Epidermal melanocyte (primary cell): ENCODE results near the gene FSIP1.

Source experiments
- DNase-seq: peaks from one replicate; pipeline ENCODE4 v3.0.0; 2011; ENCODE audit warnings: low spot score; ENCODE audit not compliant: insufficient read length

The FSIP1 gene

DNA sequence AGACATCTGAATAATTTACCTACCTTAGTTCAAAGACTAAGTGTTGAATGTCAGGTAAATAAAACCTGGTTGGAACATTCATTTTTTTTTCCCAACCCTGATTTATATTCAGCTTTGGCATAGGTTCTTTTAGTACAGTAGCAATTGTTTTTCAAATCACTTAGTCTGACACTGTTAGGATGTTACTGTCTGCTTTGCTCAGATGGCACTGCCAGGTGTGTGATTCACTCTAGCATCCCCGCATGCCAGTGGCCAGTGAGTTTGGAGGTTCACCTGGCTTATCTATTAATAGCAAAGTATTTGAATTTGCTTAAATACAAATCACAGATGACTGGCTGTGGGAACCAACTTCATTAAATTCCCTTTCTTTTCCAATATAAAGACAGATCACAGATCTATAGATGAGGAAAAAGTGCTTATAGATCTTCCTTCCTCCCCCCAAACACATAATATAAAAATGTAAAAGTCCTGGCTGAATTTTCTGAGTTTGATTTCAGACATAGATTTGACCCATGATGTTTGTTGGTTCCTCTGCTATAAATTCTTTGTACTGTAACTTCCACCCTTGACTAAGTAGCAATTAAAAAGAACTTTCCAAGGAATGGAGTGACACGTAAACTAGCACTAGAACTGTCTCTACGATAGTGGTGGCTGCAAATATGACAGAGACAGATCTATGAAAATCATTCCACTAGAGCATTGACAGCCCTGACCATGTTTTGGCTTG is 197.8 kb downstream of the FSIP1 start:
- no peak for DNase-seq

DNA sequence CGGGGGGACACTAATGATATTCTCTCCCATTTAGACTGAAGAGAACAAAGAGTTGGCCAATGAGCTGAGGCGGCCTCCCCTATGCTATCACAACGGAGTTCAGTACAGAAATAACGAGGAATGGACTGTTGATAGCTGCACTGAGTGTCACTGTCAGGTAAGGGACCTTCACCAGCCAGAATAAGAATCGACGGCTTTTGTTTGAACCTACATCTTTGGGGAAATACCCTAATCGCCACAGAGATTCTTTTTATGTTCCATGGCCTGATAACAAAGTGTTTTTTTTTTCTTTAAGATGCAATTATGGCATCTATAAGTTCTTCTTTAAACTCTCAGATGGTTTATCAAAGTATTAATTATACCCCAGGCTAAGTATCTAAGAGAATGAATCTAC is 198.4 kb downstream of the FSIP1 start:
- DNase-seq = no peak

DNA sequence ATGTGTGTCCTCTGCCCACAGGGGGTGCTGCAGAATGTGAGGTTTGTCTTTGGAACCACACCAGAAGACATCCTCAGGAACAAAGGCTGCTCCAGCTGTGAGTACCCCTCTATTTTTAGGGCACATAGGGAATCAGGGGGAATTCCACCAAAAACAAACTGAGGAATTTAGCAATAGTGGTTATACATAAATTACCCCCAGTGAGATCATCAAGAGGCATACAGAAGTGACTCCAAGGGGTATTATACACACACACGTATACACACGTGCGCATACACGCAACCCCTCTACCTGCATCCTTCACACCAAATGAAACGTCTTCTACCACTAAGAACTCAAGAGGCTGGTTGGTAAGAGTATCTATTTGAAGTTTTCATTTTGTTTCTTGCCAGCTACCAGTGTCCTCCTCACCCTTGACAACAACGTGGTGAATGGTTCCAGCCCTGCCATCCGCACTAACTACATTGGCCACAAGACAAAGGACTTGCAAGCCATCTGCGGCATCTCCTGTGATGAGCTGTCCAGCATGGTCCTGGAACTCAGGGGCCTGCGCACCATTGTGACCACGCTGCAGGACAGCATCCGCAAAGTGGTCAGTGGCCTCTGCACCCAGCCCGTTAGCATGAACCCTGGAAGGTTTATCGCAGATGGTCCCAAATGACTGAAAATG is 198.9 kb downstream of the FSIP1 start:
- DNase-seq = no peak

DNA sequence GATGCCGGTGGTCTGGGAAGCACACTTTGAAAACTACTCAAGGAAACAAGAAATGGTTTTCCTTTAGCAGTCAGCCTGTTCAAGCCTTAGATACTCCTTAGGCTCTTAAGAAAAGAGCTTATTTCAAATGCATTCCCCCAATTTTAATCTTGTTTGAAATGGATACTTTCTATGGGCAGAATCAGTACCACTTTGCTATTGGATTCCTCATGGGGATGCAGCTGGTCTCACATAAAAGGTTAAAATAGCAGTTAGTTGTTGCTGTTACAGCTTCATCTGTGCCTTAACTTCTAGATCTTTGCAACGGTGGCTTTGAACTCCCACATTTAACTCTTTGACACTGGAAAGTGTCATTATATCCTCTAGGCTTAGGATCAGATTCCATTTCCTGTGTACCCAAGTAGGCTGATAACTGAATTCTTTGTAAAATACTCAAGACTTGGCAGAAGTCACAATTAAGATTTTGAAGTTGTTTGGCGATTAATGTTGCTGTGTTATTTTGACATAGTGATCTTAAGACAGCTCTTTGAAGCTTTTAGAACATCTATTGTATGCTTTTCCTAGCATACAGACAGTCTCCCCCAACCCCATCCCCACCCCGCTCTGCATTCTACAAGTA is 199.6 kb downstream of the FSIP1 start:
- DNase-seq = no peak

DNA sequence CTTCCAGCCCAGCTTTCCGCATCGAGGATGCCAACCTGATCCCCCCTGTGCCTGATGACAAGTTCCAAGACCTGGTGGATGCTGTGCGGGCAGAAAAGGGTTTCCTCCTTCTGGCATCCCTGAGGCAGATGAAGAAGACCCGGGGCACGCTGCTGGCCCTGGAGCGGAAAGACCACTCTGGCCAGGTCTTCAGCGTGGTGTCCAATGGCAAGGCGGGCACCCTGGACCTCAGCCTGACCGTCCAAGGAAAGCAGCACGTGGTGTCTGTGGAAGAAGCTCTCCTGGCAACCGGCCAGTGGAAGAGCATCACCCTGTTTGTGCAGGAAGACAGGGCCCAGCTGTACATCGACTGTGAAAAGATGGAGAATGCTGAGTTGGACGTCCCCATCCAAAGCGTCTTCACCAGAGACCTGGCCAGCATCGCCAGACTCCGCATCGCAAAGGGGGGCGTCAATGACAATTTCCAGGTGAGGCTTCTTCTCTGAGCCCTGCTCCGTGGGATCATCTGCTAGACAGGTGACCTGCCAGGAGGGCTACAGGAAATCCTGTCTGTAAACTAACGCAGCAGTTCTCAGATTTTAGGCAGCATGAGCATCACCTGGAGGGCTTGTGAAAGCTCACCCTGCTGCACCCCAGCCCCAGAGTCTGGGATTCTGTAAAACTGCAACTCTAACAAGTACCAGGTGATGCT is 200.2 kb downstream of the FSIP1 start:
- DNase-seq = no peak

DNA sequence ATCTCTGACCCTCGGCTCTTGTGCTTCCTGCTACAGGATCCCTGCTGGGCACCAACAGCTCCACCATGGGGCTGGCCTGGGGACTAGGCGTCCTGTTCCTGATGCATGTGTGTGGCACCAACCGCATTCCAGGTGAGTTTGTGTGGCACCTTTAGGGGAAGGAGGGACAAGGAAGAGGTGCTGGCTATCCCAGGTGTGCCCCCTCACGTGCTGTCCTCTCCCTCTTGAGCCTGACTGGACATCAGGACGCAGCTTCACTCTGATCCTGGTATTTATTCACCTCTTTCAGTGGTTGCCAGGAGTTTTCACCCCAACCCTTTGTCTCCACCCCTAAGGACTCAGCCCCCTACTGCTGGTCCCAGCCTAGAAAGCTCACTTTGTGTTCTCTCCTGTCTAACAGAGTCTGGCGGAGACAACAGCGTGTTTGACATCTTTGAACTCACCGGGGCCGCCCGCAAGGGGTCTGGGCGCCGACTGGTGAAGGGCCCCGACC is 200.8 kb downstream of the FSIP1 start:
- DNase-seq = no peak

DNA sequence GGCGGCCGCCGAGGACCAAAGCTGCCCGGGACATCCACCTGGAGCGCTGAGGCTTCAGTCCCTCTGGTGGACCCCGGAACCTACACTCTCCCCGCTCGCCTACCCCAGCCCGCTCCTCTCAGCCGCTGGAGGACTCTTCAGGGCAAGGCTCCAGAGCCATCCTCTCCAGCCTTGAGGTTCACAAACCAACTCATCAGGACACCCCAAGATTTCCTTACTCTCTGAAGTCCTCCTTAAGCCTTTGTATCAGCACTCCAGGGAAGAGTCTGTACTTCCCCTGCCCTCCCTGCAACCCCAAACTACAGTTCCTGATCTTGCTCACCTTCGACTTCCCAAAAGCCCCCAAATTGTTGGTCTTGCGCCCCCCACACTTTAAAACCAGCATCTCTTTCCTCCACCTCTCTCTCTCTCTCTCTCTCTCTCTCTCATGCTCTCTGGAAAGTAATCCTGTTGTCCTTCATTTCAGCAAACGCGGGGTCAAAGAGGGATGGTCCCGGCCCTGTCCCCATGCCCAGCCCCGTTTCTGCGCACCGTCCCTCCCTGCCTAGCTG is 201.3 kb downstream of the FSIP1 start:
- no peak for DNase-seq

DNA sequence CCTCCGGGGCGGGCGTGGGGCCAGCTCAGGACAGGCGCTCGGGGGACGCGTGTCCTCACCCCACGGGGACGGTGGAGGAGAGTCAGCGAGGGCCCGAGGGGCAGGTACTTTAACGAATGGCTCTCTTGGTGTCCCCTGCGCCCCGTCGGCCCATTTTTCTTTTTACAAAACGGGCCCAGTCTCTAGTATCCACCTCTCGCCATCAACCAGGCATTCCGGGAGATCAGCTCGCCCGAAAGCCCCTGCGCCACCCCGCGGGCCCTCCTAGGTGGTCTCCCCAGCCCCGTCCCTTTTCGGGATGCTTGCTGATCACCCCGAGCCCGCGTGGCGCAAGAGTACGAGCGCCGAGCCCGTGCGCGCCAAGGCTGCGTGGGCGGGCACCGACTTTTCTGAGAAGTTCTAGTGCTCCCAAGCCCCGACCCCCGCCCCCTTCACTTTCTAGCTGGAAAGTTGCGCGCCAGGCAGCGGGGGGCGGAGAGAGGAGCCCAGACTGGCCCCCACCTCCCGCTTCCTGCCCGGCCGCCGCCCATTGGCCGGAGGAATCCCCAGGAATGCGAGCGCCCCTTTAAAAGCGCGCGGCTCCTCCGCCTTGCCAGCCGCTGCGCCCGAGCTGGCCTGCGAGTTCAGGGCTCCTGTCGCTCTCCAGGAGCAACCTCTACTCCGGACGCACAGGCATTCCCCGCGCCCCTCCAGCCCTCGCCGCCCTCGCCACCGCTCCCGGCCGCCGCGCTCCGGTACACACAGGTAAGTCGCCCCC is 202.0 kb downstream of the FSIP1 start, which contains the start of gene THBS1:
Gene THBS1, plus strand, starts transcription at position 595 of the 757 bp plus-strand sequence. CDS start 779 bp downstream, outside the sequence.
- peak; percentile 53 for DNase-seq

DNA sequence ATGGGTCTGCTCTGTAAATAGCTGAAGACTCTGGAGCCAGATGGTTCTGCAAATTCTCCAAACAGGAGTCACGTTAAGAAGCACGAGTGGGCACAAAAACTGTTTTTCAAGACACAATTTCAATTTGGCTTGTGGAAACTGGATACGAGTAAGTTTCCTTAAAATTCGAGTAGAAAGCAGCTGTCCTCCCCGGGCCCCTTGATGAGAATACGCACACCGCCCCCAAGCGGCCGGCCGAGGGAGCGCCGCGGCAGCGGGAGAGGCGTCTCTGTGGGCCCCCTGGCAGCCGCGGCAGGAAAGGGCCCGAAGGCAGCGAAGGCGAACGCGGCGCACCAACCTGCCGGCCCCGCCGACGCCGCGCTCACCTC is 202.5 kb downstream of the FSIP1 start:
- DNase-seq = peak; percentile 64

DNA sequence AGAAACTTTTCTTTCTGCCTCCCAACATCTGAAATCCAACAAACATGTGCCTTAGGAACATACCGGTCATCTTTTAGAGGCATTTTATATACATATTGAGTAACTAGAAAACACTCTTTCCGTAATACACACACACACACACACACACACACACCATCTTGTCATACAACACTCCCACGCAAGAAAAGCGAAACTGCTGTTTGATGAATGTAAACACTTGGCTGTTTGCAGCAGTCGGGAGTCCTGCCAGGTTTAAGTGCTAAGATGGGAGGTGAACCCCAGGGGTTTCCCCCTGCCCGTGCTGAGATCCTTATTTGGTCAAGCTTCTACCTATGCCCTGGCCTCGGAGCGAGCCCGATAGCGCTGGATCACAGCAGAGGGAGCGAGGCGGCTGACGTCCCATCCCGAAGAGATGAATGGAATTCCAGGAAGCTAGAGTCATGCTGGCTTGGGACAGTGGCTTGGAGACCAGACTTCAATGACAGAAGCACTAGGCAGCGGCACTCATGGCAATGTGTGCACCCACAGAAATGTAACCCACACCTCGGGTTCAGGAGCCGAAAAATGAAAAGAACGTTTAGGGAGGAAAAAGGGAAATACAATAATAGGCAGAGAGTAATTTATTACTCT is 203.0 kb downstream of the FSIP1 start:
- peak; percentile 58 for DNase-seq

DNA sequence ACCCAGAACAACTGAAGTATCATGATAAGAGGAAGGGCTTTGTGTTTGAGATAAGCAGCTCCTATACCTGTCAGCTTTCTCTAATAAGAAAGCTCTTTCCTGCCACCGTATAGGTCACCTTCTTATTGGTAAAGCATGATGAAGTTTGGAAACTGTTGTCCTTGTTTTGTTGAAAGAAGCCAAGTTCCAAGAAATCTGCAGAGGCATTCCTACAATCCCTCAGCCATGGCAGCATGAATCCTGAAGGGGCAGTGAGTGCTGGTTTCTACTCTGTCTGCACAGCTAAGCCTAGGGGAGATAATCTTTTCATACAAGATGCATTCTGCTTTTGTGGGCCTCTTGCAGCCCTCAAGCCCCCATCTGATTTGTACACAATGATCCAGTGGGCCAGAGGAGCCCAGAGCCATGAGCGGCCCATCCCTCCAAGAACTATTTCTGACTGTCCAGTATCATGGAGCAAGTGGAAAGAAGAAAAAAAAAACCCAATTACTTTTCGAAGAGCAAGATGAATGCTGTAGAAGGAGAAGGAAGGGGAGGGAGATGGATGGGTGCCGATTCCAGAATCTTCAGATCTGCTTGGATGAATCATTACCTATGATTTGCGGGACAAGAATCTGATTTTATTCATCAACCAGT is 203.7 kb downstream of the FSIP1 start:
- DNase-seq = no peak

DNA sequence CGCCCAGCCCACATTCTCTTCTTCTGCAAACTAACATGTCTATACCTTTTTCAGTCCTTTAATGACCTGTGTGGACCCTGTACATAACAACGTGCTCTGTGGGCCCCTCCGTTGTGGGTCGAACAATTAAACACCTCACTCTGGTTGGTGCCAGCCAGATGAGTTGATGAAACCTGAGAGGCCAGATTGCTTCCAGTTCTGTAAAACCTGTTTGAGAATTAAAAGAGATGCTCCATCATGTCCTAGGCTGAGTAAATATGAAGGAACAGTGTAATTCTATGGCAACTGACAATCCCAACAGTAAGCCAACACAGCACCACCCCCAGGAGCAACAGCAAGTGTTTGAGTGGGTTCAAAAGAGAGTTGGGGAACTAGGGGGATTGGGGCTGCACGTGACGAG is 207.5 kb downstream of the FSIP1 start:
- DNase-seq = no peak

DNA sequence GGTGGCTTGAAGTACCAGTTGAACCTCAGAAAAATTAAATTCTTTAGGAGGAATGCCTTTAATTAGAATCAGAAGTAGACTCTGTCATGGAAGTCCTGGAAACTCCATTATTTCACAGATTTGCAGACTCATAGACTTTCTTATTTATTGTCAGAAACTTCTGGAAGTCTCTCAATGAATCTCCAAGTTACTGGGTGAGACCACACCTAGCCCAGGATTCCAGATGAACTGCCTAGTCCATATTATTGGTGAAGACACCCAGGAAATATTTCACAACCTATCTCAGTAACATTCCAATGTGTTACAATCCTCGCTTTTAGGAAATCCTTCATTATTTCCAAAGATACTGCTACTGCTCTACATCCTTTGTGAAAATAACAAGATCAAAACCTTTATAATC is 208.2 kb downstream of the FSIP1 start:
- DNase-seq = no peak

DNA sequence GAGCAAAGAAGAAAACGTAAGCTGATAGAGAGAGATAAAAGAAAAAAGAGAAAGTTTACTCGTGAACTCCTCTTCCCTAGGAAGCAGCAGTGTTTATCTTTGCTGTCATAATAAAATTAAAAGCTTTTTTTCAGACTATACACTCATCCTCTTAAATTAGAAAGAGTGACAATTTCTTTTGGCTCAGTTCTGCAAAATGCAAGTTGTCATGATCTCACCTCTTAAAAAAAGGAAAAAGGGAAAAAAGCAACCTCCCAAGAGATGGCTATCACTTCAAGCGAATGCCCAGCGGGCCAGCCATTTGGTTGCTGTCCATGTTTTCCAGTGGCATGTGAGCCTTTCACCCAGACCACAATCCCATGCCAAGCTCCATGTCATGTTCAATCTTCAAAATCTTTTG is 208.8 kb downstream of the FSIP1 start:
- no peak for DNase-seq

DNA sequence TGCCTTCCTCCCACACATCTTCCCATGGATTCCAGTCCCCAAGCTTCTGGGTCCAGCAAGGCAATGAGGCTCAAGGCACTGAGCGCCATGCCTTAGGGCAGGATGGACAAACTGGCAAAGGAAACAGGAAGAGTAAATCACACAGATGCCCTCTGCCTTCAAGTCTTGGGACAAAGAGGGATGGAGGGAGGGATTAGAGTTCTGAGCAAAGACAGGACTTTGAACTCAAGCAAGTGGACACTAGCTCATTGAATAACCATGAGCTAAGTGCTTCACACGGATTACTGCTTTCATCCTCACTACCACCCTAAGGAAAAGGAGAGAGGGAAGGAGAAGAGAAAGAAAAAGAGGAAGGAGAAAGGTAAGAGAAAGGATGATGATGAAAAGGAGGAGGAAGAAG is 209.4 kb downstream of the FSIP1 start:
- DNase-seq = no peak

DNA sequence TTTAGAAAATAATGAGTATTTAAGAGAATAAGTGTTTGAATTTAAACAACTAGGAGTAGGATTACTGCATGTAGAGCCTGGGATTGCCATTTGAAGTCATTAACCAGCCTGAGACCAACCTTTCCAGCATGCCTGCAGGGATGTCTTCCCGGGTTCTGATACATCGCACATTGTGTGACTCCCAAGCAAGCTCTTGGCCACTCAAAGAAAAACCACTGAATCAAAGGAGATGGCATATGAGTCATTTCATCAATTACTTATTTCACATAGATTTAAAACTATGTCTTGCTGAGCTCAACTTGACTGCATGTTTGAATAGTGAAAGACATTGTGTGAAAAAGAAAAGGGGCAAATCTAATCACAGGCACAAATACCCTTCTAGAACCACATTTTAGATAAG is 216.8 kb downstream of the FSIP1 start:
- no peak for DNase-seq

DNA sequence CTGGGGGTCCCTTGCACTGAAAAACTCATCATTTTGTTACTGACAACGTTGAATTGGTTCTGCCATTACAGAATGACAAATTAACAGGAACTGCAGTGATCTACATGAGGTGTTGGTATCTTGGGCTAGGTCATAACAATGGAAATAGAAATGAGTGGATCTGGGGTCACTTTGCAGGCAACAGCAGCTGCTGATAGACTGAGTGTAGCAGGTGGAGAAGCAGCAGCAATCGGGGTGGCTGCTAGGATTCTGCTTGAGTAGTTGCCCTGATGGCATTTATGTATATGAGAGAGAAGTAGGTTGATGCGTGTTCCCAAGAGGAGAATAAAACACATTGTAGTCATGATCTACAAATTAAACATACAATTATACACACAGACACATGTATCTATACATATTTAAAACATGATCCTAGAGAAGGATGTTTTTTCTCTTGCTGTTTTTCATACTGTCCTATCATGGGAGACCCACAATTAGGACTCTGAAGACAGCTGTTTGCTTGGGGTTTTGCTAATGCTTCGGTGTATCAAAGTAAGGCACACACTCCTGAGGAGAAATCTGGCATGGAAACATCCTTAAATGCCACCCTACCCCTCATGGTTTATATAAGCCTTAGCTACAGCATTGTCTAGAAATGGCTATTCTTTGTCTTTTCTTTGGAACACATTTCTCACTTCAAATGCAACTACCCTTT is 217.5 kb downstream of the FSIP1 start:
- DNase-seq = no peak

DNA sequence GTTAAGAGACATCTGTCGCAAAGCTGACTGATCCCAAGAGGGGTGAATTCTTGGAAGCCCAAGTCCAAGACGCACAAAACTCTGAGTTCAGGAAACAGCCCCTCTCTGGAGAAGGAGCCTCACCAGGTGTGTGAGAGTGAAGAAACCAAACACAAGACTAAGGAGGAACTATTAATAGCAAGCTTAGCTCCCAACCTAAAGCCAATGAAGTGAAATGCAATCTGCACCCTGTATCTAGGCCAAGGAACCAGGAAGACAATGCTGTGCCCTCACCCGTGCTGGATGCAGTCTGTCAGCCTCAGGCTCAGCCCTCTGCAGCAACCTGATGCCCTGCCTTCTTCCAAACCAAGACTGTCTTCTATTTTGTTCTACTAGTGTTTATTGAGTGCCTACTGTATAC is 224.2 kb downstream of the FSIP1 start:
- DNase-seq = no peak

DNA sequence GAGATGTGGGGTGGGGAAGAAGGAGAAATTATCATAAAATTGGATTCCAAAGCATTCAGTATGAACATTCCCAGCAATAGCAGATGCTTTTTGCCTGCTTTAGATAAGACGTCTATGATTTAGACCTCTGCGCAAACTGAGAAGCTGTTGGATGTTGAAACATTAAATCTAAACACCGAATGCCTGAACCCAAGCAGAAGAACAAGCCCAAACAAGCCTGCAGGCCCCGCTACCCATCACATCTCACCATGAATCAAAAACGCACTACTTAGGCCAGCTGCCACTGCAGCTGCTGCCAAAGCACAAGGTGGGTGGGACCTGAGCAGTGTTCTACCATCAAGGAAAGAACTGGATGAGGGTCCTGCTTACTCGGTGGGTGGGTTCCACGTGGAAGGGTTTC is 226.2 kb downstream of the FSIP1 start:
- DNase-seq = no peak
